ENCODE measurements around the gene RIPK3. TPM values are rescaled to one million over a fixed set of nuclear protein-coding genes. Genes with fewer than 3 reads are reported as not detected.
"Not testable (repeated sequence)": the region's sequence is repeated elsewhere in the genome, so short reads cannot be mapped to it uniquely, and the experiment has no call there.

Gene RIPK3
- polyA plus RNA-seq, 12 donors, result 0.96 to 5.6 (median 1.3) TPM; not detected in 2

- no peak for DNase-seq
These were observed 7.3 kb upstream of the RIPK3 start for GRCh38 chr14:24347134-24347533.

GRCh38 chr14:24343795-24344660 is 4.2 kb upstream of the RIPK3 start:
- DNase-seq, result no peak

- DNase-seq, result no peak
These were observed 3.1 kb upstream of the RIPK3 start for GRCh38 chr14:24342889-24343288.

- DNase-seq, result no peak
These were observed 815 bp upstream of the RIPK3 start for GRCh38 chr14:24340606-24341005.

GRCh38 chr14:24338843-24339242 is 948 bp downstream of the RIPK3 start:
- no peak for DNase-seq

- DNase-seq, result no peak
These were observed 2.0 kb downstream of the RIPK3 start for GRCh38 chr14:24337824-24338175.

GRCh38 chr14:24337144-24337823 is 2.5 kb downstream of the RIPK3 start:
- no peak for DNase-seq

- DNase-seq, result no peak
These were observed 4.2 kb downstream of the RIPK3 start for GRCh38 chr14:24335461-24336171.

- no peak for DNase-seq
These were observed 5.1 kb downstream of the RIPK3 start, which contains the start of gene ADCY4 for GRCh38 chr14:24334431-24335291. ADCY4 (minus strand) TSS chr14:24335071; CDS start chr14:24334652, 419 bp downstream.

GRCh38 chr14:24332268-24332993 is 7.4 kb downstream of the RIPK3 start:
- peak; percentile 64 for DNase-seq

GRCh38 chr14:24331731-24332267 is 8.0 kb downstream of the RIPK3 start:
- no peak for DNase-seq

GRCh38 chr14:24330973-24331674 is 8.7 kb downstream of the RIPK3 start:
- no peak for DNase-seq

GRCh38 chr14:24329736-24330135 is 10.1 kb downstream of the RIPK3 start:
- no peak for DNase-seq

GRCh38 chr14:24329073-24329663 is 10.6 kb downstream of the RIPK3 start:
- DNase-seq, result no peak

GRCh38 chr14:24327914-24328313 is 11.9 kb downstream of the RIPK3 start:
- DNase-seq, result not testable (repeated sequence)

- no peak for DNase-seq
These were observed 12.5 kb downstream of the RIPK3 start for GRCh38 chr14:24327303-24327702.

GRCh38 chr14:24325963-24326362 is 13.8 kb downstream of the RIPK3 start:
- DNase-seq, result no peak

- DNase-seq, result no peak
These were observed 14.7 kb downstream of the RIPK3 start for GRCh38 chr14:24325041-24325530.

- no peak for DNase-seq
These were observed 15.8 kb downstream of the RIPK3 start for GRCh38 chr14:24324024-24324423.

All from muscle of arm (tissue), 12 donors.